HepG2 (cell line): ENCODE results near the gene ATIC. TPM values are rescaled to one million over a fixed set of nuclear protein-coding genes. Genes with fewer than 3 reads are reported as not detected.
A peak's percentile ranks its signal among the peaks of the same experiment; 100 is the strongest.

Experiments
- ATAC-seq: fragments of 200-7000 bp; cut with Tn5 transposase; 3 replicates; pipeline ENCODE4 v1.9.1; 2020; ENCODE audit warnings: mild to moderate bottlenecking, moderate library complexity
- BruUV-seq: library from RNA; stranded (reverse); fragments of 400-500 nt; replicated peaks from 2 replicates; lab custom pipeline; 2021; lab: Mats Ljungman, UMichigan
- CTCF ChIA-PET: fragments of 300-600 bp; formaldehyde crosslinking; extraction: SDS; loops from one replicate; lab custom pipeline; 2021; ENCODE audit warnings: low total read pairs, inconsistent platforms, low intra/inter-chr PET ratio; lab: Yijun Ruan, JAX
- POLR2A ChIA-PET: fragments of 350-600 bp; sonication (Branson Sonifier 250); formaldehyde crosslinking; loops from one replicate; lab custom pipeline; 2020; ENCODE audit warnings: antibody characterized with exemption, inconsistent platforms; lab: Yijun Ruan, JAX
- DNase-seq: peaks from one replicate; pipeline ENCODE4 v3.0.0-alpha.2; 2015; ENCODE audit warnings: low spot score
- FAIRE-seq: peaks from 3 replicates; lab custom pipeline; 2011; peaks lifted over from hg19 to GRCh38; lab: Jason Lieb, UNC
- H2AFZ ChIP-seq: one replicate; pipeline ENCODE4 v1.6.1; 2011; ENCODE audit warnings: low read length, inconsistent platforms
- H3K27ac ChIP-seq: fragments of 300-600 bp; 3 replicates; pipeline ENCODE4 v1.8.0; 2011; ENCODE audit warnings: mixed run types, mild to moderate bottlenecking, mixed read lengths, low read length, inconsistent platforms; ENCODE audit not compliant: insufficient read depth; ENCODE audit errors: extremely low read length
- H3K27me3 ChIP-seq, 2 experiments: fragments of 200-600 bp in 1 of 2; 2 replicates in 1 of 2; 3 replicates in 1 of 2; pipeline versions ENCODE4 v1.6.0 to v1.8.0; 2011; ENCODE audit warnings: low read length in 2 of 2, mild to moderate bottlenecking in 2 of 2, moderate library complexity in 2 of 2, inconsistent platforms in 1 of 2; ENCODE audit not compliant: insufficient read depth in 2 of 2, control insufficient read depth in 1 of 2
- H3K36me3 ChIP-seq, 2 experiments: fragments of 200-600 bp in 1 of 2; replicated peaks in 1 of 2; 2 replicates in 1 of 2; 3 replicates in 1 of 2; pipeline versions ENCODE4 v1.5.1 to v1.8.0; 2011; ENCODE audit warnings: low read length in 2 of 2, inconsistent platforms in 1 of 2; ENCODE audit not compliant: insufficient read depth in 2 of 2, control insufficient read depth in 1 of 2
- H3K4me1 ChIP-seq: 2 replicates; pipeline ENCODE4 v1.5.1; 2012; ENCODE audit warnings: low read length, inconsistent platforms; ENCODE audit not compliant: insufficient read depth
- H3K4me2 ChIP-seq: 2 replicates; pipeline ENCODE4 v1.6.0; 2011; ENCODE audit warnings: low read depth, low read length, inconsistent platforms
- H3K4me3 ChIP-seq, 3 experiments: fragments of 200-600 bp in 1 of 3; sonication (generic), shearing (Covaris generic) in 1 of 3; replicated peaks in 1 of 3; 2 replicates each; pipeline ENCODE4 v1.5.1; 2011 to 2016; ENCODE audit warnings: low read length in 3 of 3, inconsistent platforms in 2 of 3, low read depth in 2 of 3, mild to moderate bottlenecking in 2 of 3, control low read depth in 1 of 3, mixed read lengths in 1 of 3; ENCODE audit not compliant: insufficient read depth in 1 of 3
- H3K79me2 ChIP-seq: one replicate; pipeline ENCODE4 v1.6.1; 2011; ENCODE audit warnings: low read length, inconsistent platforms; ENCODE audit not compliant: insufficient read depth
- H3K9ac ChIP-seq: 2 replicates; pipeline ENCODE4 v1.6.0; 2011; ENCODE audit warnings: mild to moderate bottlenecking, low read depth, low read length, inconsistent platforms; ENCODE audit not compliant: insufficient read depth
- H3K9me3 ChIP-seq: 2 replicates; pipeline ENCODE4 v1.5.1; 2012; ENCODE audit warnings: mild to moderate bottlenecking, low read length
- H4K20me1 ChIP-seq: 2 replicates; pipeline ENCODE4 v1.6.0; 2011; ENCODE audit warnings: inconsistent platforms, mild to moderate bottlenecking, low read length, moderate library complexity; ENCODE audit not compliant: insufficient read depth
- MAFF ChIP-seq: IDR thresholded peaks from 2 replicates; pipeline ENCODE4 v1.6.1; 2011; ENCODE audit warnings: low read depth, low read length, improper control_type of control experiment
- MAFK ChIP-seq, 2 experiments: IDR thresholded peaks in 1 of 2; conservative IDR thresholded peaks in 1 of 2; 2 replicates each; pipeline ENCODE4 v1.6.1; 2011; ENCODE audit warnings: improper control_type of control experiment in 2 of 2, low read length in 2 of 2
- REST ChIP-seq, 2 experiments: IDR thresholded peaks; 2 replicates each; pipeline ENCODE4 v1.6.1; 2011 to 2012; ENCODE audit warnings: low read length in 2 of 2, borderline replicate concordance in 1 of 2, low read depth in 1 of 2, mild to moderate bottlenecking in 1 of 2, moderate library complexity in 1 of 2
- ZNF121 ChIP-seq: sonication (generic); formaldehyde crosslinking; IDR thresholded peaks from 2 replicates; pipeline ENCODE4 v1.5.0; 2020; ENCODE audit warnings: mild to moderate bottlenecking, missing genetic modification reagents
- ZNF3 ChIP-seq: IDR thresholded peaks from 2 replicates; pipeline ENCODE4 v1.7.0; 2017; ENCODE audit warnings: inconsistent platforms
- ZNF616 ChIP-seq: sonication (generic); formaldehyde crosslinking; IDR thresholded peaks from 2 replicates; pipeline ENCODE4 v1.5.0; 2020; ENCODE audit warnings: low read depth, mild to moderate bottlenecking, missing genetic modification reagents
- ZNF770 ChIP-seq: sonication (generic); formaldehyde crosslinking; IDR thresholded peaks from 2 replicates; pipeline ENCODE4 v1.5.0; 2020; ENCODE audit warnings: mild to moderate bottlenecking, missing genetic modification reagents
- WGBS: methylation state at CpG from one replicate; pipeline ENCODE4 v1.1.6; 2017; ENCODE audit warnings: low lambda C conversion rate; 5-methylcytosine and 5-hydroxymethylcytosine counted together
- in situ Hi-C: cut with HindIII; loops from 2 replicates; pipeline ENCODE4 v1.10.0; 2017; ENCODE audit warnings: low pct_unique_long_range_greater_than_20kb; ENCODE audit not compliant: extremely low pct_ligation_motif_present
- intact Hi-C: fragments of 100-400 bp; cut with micrococcal nuclease; formaldehyde crosslinking; loops from one replicate; pipeline ENCODE4 v1.10.0; 2022; ENCODE audit not compliant: unreplicated experiment
- polyA plus RNA-seq, 8 experiments: library from polyadenylated mRNA; depleted of rRNA in 3 of 8; stranded (reverse) in 7 of 8; unstranded in 1 of 8; fragments of >200 nt; fragmentation: Illumina TruSeq in 4 of 8; extraction: Trizol in 4 of 8; gene quantifications; 2 replicates each; pipeline versions ENCODE4 v1.2.1 to v1.2.3, GENCODE V29; 2011 to 2016; ENCODE audit warnings: low read depth in 4 of 8, missing spikeins in 1 of 8, mixed read lengths in 1 of 8; ENCODE audit not compliant: insufficient read depth in 1 of 8
- total RNA-seq, 5 experiments: library from RNA; depleted of rRNA; stranded (reverse); fragments of >200 nt; fragmentation: Illumina TruSeq; extraction: Trizol; gene quantifications; 2 replicates each; pipeline ENCODE4 v1.2.3, GENCODE V29; 2016; ENCODE audit warnings: low read depth in 1 of 5

Gene ATIC
- total and polyA plus RNA-seq, 2 of the 13 experiments (the other 11 are each of a cell fraction or from before 2014, with no cell fraction given), result 89.8 to 146 TPM

- CTCF ChIA-PET, result no interaction called here
Measured at GRCh38 chr2:215316336-215316735, 4.5 kb downstream of the ATIC start.

GRCh38 chr2:215319500-215319899, 7.6 kb downstream of the ATIC start:
- H3K27ac ChIP-seq, result no peak overlapping the region
- H3K27me3 ChIP-seq, result no peaks in the 10 kb centered on the region
- POLR2A ChIA-PET, result interaction anchor here (1.2 to 2.3 kb wide), 2 partner anchors 8 to 12 kb away, joined by 5 to 10 read pairs; partner anchors contain the start of gene ATIC
- DNase-seq, result no peak
- no peaks in the 10 kb centered on the region for H3K9me3 ChIP-seq
- H4K20me1 ChIP-seq, result no peaks in the 10 kb centered on the region; the same call in 1 of the 2 replicates
- CTCF ChIA-PET, result no interaction called here
- in situ Hi-C loops, result no loop called here
- H2AFZ ChIP-seq, result no peak overlapping the region
- intact Hi-C loops, result no loop called here
- no peak for FAIRE-seq
- no peak overlapping the region for H3K4me2 ChIP-seq
- no TSS peak for BruUV-seq
- peaks cover 26 to 63% of the 10 kb centered on the region in 2 experiments for H3K36me3 ChIP-seq
- H3K79me2 ChIP-seq, result peaks cover 53% of the 10 kb centered on the region
- no peak overlapping the region for H3K4me3 ChIP-seq
- no peak for TF ChIP-seq ZNF616 (CRISPR knock-in tag)
- TF ChIP-seq MAFF, result 0 out of 2 replicates have a peak, but pooled peaks have one; percentile 46
- TF ChIP-seq MAFK (conservative IDR thresholded peaks at IDR 0.05 in 1 of 2, IDR thresholded peaks at IDR 0.05 in 1 of 2; ENCODE audit: low read length in 2 of 2), result peak; percentile 73 to 78; a peak in 3 of 4 replicates
- no peak for TF ChIP-seq REST (IDR thresholded peaks at IDR 0.05; ENCODE audit: borderline replicate concordance in 1 of 2, low read depth in 1 of 2, low read length in 2 of 2)
- TF ChIP-seq ZNF770 (CRISPR knock-in tag), result 0 out of 2 replicates have a peak, but pooled peaks have one; percentile 63
- WGBS, result 96% methylated on average over 5 of the region's 5 CpGs
- no peak overlapping the region for H3K9ac ChIP-seq
- no peak for ATAC-seq
- H3K4me1 ChIP-seq, result peaks cover 20% of the 10 kb centered on the region

More at GRCh38 chr2:215316336-215316735, 4.5 kb downstream of the ATIC start:
- no peaks in the 10 kb centered on the region for H3K9me3 ChIP-seq
- no peak overlapping the region for H3K4me2 ChIP-seq
- intact Hi-C loops, result no loop called here
- H4K20me1 ChIP-seq, result no peaks in the 10 kb centered on the region; the same call in 1 of the 2 replicates
- peaks cover 46% of the 10 kb centered on the region for H3K4me1 ChIP-seq
- H3K9ac ChIP-seq, result no peak overlapping the region
- H2AFZ ChIP-seq, result no peak overlapping the region
- no peak overlapping the region for H3K27ac ChIP-seq
- ATAC-seq (no peak), FAIRE-seq (no peak), DNase-seq (no peak)
- H3K27me3 ChIP-seq, result no peaks in the 10 kb centered on the region; a peak in 1 of 5 replicates
- peaks cover 17 to 40% of the 10 kb centered on the region in 2 experiments for H3K36me3 ChIP-seq
- WGBS, result 90% methylated on average over 2 of the region's 2 CpGs
- peaks cover 50% of the 10 kb centered on the region for H3K79me2 ChIP-seq
- POLR2A ChIA-PET, result no interaction called here
- in situ Hi-C loops, result no loop called here
- no TSS peak for BruUV-seq
- TF ChIP-seq ZNF3, result no peak
- TF ChIP-seq ZNF121 (CRISPR knock-in tag), result peak; percentile 94
- no peak overlapping the region for H3K4me3 ChIP-seq
